NB4 (cell line): Measurements from ENCODE around the gene TMEM184A.

Experiments used
- DNase-seq: peaks from one replicate; pipeline ENCODE4 v3.0.0; 2010; ENCODE audit warnings: low read depth
- H3K4me3 ChIP-seq: one replicate; pipeline ENCODE4 v1.5.1; 2011; ENCODE audit warnings: mild to moderate bottlenecking, low read depth, low read length, moderate library complexity
- MYC ChIP-seq: IDR thresholded peaks from 2 replicates; pipeline ENCODE4 v1.6.1; 2011; ENCODE audit warnings: low read depth, low read length
- POLR2A ChIP-seq: IDR thresholded peaks from 2 replicates; pipeline ENCODE4 v1.6.1; 2011; ENCODE audit warnings: mild to moderate bottlenecking; ENCODE audit not compliant: insufficient read length; ENCODE audit errors: extremely low read depth
- TF ChIP-seq, protein P1 (sequence below): IDR thresholded peaks from 2 replicates; pipeline ENCODE4 v1.6.1; 2011; ENCODE audit warnings: low read depth, low read length
- TF ChIP-seq, protein P2 (sequence below): IDR thresholded peaks from one replicate; pipeline ENCODE4 v1.5.1; 2012; ENCODE audit warnings: low read depth, low read length

Gene TMEM184A

DNA sequence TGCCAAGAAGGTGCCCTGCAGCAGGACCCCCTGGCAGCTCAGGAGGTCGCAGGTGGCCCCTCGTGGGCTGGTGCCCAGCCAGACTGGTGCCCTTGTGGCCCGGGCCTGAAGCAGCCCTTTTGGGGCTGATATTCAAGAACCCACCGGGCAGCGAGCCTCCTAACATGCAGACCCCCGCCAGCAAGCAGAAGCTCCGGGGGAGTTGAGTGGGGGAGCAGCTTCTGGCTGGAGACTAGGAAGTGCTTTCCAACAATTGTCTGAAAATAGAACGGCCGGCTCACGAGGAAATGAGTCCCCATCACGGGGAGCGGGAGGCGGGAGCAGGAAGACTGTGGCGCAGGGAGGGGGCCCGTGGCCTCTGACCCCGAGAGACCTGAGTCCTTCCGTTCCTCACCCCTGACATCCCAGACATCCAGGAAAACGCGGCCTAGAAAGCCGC, 42.3 kb downstream of the TMEM184A start:
- peak; percentile 71 for DNase-seq
- H3K4me3 ChIP-seq: peak overlapping the region; percentile 35
- TF ChIP-seq, protein P1, sequence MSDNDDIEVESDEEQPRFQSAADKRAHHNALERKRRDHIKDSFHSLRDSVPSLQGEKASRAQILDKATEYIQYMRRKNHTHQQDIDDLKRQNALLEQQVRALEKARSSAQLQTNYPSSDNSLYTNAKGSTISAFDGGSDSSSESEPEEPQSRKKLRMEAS: no peak
- TF ChIP-seq POLR2A: no peak
- TF ChIP-seq MYC: no peak
- TF ChIP-seq, protein P2, sequence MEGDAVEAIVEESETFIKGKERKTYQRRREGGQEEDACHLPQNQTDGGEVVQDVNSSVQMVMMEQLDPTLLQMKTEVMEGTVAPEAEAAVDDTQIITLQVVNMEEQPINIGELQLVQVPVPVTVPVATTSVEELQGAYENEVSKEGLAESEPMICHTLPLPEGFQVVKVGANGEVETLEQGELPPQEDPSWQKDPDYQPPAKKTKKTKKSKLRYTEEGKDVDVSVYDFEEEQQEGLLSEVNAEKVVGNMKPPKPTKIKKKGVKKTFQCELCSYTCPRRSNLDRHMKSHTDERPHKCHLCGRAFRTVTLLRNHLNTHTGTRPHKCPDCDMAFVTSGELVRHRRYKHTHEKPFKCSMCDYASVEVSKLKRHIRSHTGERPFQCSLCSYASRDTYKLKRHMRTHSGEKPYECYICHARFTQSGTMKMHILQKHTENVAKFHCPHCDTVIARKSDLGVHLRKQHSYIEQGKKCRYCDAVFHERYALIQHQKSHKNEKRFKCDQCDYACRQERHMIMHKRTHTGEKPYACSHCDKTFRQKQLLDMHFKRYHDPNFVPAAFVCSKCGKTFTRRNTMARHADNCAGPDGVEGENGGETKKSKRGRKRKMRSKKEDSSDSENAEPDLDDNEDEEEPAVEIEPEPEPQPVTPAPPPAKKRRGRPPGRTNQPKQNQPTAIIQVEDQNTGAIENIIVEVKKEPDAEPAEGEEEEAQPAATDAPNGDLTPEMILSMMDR: no peak

DNA sequence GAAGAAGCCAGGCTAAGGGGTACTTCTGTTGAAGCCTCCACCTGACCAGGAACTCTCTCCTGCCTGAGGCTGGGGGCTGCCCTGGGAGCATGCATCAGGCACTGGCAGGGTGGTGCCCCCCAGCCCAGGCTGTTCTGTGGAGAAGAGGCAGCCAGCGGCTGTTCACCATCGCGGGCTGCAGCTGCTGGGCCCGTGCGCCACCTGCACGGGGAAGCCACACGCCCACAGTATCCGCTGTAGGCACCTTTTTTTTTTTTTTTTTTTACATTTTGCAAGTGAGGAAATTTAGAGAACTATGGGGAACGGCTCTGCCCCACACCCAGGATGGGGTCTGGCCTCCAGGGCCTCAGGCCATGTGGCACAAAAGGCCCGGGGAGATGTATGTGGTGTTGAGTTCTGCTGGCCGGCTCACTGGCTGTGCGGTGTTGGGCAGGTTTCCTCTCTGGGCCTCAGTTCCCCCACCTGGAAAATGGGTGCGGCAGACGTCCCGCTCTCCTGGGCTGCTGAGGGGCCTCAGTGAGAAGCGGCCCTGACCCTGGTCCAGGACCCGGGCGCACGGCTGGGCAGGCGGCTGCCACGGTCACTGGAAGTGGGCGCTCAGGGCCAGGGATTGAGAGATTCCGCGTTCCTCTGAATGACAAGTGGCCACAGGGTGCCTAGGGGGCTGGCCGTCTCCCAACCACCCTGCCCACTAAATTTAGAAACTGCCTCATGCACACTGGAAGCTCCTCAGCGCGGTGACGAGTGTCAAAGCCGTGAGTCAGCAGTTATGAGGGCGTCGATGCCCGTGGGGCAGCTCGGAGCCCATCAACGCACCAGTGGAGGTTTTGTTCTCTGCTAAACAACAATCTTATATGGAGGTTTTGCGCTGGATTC, 43.0 kb downstream of the TMEM184A start:
- peak; percentile 99 for DNase-seq
- H3K4me3 ChIP-seq: peak overlapping the region; percentile 35
- peak; percentile 74; the same call in 1 of the 2 replicates for TF ChIP-seq MYC
- peak; percentile 50 for TF ChIP-seq POLR2A
- TF ChIP-seq, protein P2: no peak
- TF ChIP-seq, protein P1: peak; percentile 78

GRCh38 chr7:1511444-1512422, 44.3 kb downstream of the TMEM184A start:
- no peak overlapping the region for H3K4me3 ChIP-seq
- DNase-seq: peak; percentile 52
- no peak for TF ChIP-seq MYC
- no peak for TF ChIP-seq POLR2A
- TF ChIP-seq, protein P1: no peak
- TF ChIP-seq, protein P2: no peak

GRCh38 chr7:1510780-1511154, 45.2 kb downstream of the TMEM184A start:
- TF ChIP-seq MYC (peak; percentile 89), POLR2A (peak; percentile 18)
- TF ChIP-seq, protein P1: peak; percentile 85
- TF ChIP-seq, protein P2: no peak
- peak; percentile 97 for DNase-seq

GRCh38 chr7:1509226-1509625, 46.8 kb downstream of the TMEM184A start:
- H3K4me3 ChIP-seq: no peak overlapping the region
- no peak for DNase-seq
- TF ChIP-seq, protein P2: no peak
- TF ChIP-seq, protein P1: no peak
- TF ChIP-seq POLR2A (no peak), MYC (no peak)

More at GRCh38 chr7:1510780-1511154, 45.2 kb downstream of the TMEM184A start:
- H3K4me3 ChIP-seq: no peak overlapping the region
